GM19397 (cell line): ENCODE results near the gene MTCH1.
A peak's percentile ranks its signal among the peaks of the same experiment; 100 is the strongest.

Experiments used
- ATAC-seq: cut with Tn5 transposase; IDR thresholded peaks from one replicate; pipeline ENCODE4 v1.9.1; 2021; ENCODE audit warnings: mild to moderate bottlenecking, moderate library complexity; ENCODE audit not compliant: unreplicated experiment

Gene MTCH1

DNA sequence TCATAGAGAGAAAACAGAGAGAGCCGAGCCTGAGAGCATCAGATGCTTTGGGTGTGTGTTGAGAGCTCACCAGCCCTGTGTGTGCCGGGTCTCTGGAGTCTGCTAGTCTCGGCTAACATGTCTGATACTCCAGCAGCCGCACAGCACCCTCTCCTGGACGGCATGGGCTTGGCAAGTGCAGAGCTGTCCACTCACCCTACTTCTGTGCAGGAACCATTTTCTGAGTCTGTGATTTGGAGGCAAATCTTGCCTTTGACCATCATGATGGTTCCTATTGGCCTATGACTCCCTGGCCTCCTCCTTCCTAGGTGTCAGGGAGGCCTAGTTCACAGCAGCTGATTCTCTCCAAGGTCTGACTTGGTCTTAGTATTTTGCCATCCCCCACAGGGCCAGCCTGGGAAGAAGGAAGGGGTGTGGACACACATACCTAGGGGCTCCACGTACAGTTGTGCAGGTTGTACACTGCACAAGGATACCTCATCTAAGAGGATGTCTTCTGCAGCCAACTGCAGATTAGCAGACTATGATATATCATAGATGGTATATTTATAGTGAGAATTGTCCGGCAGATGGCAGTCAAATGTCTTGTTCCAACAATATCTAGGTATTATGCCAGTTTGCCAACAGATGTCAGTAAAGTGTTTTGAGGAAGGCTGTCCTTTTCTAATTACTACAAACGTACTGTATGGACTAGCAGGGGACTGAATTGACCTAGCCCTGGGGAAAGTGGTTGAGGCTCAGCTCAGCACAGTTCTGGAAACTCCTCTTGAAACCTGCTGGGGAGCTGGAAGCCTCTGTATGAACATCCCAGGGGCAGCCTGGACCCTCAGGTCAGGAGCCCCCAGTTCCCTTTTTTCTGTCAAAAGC lies 32.4 kb upstream of the MTCH1 start:
- ATAC-seq, result peak; percentile 81

DNA sequence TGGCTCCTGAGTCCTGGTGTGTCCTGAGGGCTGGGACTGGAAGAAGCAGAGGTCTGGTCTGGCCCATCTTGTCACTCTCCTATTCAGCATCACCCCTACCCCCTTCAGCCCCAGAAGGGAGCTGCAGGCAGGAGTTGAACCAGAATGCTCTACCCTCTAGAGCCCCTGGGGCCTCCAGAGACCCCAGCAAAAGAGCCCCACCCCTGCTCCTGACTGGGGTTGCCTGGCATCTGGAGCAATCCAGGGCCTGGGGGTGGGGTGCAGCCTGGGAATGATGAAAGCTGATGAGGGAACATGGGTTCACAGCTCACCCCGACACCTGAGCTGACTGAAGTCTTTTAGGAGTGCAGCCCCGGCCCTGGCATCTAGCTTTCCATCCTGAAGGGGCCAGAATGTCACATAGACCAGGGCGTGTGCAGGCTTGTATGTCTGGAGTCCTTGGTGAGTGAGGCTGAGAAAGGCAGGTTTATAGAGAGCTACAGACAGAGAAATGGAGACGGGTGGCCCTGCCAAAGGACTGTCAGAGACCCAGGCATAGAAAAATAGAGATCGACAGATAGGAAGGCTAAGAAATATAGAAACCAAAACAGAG lies 31.7 kb upstream of the MTCH1 start:
- ATAC-seq, result no peak

DNA sequence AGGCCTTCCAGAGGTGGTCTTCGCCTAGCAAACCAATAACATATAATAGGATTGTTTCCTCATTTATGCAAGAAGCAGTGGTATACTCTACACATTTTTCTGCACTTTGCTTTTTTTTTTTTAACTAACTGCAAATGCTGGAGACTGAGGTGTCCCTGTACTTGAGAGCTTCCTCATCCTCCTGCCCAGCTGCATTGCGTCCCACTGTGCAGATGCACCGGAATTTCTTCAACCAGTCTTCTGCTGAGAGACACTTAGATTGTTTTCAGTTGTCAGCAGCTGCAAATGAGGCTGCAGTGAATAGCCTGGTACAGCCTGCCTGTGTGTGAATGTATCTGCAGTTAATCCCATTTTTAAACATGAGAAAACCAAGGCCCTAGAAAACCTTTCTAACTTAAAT lies 31.0 kb upstream of the MTCH1 start:
- ATAC-seq, result no peak

GRCh38 chr6:37015532-37015931 lies 29.5 kb upstream of the MTCH1 start:
- ATAC-seq, result no peak

- no peak for ATAC-seq
Measured at GRCh38 chr6:37014667-37015066, 28.7 kb upstream of the MTCH1 start.

DNA sequence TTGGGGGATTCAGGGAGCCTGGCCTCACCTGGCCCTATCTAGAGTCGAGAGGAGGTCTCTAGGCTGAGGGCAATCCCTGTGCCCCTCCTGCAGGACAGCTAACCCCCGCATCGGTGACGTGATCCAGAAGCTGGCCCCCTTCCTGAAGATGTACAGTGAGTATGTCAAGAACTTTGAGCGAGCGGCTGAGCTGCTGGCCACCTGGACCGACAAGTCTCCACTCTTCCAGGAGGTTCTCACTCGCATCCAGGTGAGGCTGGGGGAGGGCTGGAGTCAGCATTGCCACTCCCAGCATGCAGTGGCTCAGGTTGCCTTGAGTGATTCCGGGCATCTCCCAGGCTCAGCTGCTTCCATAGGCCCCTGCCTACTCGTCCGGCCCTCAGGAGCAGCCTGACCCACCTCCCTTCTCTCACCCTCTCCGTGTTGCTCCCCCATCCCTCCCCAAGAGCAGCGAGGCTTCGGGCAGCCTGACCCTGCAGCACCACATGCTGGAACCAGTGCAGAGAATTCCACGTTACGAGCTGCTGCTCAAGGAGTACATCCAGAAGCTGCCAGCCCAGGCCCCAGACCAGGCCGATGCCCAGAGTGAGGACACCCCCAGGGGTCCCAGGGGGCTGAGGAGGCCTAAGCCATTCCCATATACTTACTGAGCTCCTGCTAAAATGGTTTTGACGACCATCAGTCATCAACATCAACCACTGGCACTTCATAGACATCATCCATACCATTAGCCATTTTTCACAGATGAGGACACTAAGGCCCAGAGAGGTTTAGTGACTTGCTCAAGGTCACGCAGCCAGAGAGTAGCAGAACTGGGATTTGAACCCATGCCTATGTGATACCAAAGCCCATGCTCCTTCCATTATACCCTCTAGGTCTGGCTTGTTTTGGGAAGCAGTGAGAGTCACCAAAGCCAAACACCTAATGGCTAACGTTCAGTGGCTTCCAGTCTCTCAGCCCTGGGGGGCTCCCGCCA lies 27.8 kb upstream of the MTCH1 start:
- ATAC-seq, result no peak

DNA sequence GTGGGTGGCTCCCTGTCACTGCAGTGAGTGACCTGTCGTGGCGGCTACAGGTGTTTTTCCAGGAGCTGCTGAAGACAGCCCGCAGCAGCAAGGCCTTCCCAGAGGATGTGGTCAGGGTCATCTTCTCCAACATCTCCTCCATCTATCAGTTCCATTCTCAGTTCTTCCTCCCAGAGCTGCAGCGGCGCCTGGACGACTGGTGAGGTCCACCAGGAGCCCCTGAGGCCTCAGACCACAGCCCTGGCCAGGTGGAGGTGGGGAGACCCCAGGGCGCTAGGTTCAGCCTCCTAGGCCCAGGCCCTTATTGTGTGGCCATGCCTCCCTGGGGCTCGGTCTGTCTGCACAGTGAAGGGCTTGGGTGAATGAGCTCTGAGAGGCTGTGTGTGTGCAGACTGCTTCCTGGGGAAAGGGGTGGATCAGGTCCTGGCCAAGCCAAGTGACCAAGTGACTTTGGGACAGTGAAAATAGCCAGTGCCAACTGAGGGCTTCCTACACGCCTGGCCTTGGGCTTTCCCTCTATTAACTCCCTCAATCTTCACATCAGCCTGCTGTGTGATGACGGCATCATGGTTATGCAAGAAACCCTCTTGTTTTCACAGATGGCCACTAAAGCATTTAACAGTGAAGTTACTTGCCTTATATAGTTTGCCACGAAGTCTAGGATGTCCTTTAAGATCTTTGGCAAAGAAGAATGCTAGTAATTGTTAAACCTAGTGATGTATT lies 25.8 kb upstream of the MTCH1 start:
- ATAC-seq, result no peak

DNA sequence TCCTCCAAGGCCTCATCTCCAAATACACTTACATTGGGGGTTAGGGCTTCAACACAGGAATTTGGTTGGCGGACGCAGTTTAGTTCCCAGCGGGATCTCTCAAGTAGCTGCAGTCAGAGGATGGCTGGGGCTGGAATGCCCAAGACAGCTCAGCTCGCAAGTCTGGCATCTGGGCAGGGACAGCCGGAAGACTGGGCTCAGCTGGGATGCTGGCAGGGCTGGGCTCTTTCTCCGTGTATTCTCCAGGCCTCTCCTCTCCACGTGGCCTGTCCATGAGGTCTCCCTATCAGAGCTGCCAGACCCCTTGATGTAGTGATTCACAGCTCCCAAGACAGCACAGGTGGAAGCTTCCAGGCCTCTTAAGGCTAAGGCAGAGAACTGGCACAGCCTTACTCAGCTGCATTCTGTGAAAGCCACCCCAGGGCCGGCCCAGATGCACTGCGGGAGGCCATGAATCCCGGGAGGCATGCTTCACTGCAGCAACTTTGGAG lies 24.5 kb upstream of the MTCH1 start:
- no peak for ATAC-seq

DNA sequence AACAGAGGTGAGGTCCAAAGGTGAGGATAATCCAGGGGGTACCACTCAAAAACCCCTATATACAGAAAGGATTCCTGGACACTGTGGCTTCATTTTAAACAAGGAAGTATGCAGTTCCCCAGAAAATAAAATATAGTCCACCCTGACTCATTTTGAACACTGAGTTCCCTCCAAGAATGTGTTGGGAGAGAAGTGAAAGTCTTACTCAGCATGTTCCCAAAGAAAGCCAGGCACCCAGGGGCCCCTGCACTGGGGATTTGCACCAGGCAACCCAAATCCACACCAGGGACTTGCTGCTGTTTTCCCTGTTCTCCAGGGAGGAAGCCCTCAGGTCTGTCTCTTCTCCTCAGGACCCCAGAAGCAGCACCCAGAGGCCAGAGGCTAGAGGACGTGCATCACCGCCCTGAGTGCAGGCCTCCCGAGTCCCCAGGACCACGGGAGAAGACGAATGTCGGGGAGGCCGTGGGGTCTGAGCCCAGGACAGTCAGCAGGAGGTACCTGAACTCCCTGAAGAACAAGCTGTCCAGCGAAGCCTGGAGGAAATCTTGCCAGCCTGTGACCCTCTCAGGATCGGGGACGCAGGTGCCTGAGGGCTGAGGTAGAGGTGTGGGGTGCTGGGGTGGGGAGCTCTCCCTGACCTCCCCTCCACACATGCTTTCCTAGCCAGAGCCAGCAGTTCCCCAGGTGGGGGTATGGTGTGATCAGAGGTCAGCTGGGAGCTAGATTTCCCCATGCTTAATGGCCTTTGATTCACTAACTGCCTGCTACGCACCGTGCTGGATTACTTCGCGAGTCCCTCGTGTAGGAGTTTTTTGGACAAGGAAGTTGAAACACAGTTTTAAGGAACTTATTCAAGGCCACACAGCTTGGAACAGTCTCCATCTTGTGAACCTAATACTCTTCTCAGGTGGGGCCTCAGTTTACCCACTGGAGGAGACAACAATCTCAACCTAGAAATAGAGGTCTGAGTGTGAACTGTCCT lies 22.8 kb upstream of the MTCH1 start:
- no peak for ATAC-seq

DNA sequence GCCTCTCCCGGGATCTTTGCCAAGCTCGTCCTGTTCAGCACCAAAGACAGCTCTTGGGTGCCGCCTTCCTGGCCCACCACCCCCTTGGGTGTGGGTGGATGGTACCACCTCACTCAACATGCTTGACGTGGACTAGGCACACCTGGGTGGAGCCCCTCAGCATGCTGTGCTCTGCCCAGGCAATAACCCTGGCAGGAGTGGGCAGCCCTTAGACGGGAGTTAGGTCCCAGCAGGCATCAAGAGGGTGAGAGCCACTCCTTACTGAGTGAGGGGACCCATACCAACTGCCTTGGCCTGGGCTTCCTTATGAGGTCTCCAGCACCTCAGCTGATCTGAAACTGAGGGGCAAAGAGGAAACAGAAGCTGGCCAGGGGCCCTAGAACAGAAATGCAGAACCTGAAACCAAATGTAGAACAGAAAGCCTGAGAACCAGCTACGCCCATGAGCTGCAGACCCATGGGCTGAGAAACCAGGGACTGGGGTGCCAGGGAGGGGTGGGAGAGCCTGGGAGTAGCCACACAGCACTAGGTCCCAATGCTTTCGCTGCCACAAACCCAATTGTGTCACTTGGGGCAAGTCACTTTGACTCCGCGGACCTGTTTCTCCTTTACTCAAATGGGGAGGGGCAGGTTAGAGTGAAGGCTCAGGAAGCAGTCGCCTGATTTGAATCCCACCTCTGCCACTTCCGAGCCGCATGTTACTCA lies 21.5 kb upstream of the MTCH1 start:
- ATAC-seq, result no peak

DNA sequence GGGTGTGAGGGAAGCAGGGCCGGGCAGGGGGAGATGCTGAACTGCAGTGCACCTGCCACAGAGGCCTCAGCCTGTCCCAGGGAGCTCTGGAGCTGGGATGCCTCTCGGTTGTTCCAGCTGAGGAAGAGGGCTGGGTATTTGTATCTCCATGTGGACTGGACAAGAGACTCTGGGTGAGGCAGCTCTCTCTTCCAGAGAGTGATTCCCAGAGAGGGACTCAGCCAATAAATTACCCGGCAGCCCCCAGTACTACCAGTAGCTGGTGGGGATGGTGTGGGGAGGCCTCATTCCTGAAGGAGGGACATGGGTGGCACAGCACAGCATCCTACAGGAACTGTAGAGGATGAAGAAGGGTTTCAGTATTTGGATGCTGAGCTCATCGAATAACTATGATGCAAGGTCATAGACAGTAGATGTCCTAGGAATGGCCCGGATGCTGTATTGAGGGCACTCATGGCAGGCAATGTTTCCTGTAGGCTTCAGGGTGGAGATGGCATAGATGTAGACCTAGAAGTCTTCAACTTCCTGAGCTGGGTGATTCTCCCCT lies 20.9 kb upstream of the MTCH1 start:
- no peak for ATAC-seq

- peak; percentile 3 for ATAC-seq
Measured at GRCh38 chr6:37005827-37006567, 20.0 kb upstream of the MTCH1 start.

- ATAC-seq, result peak; percentile 53
Measured at GRCh38 chr6:37005061-37005810, 19.2 kb upstream of the MTCH1 start, which contains the start of gene FGD2. Gene FGD2, plus strand, starts transcription at chr6:37005655. Its CDS starts 163 bp downstream, at chr6:37005818.

- no peak for ATAC-seq
Measured at GRCh38 chr6:37004044-37004980, 18.3 kb upstream of the MTCH1 start.

DNA sequence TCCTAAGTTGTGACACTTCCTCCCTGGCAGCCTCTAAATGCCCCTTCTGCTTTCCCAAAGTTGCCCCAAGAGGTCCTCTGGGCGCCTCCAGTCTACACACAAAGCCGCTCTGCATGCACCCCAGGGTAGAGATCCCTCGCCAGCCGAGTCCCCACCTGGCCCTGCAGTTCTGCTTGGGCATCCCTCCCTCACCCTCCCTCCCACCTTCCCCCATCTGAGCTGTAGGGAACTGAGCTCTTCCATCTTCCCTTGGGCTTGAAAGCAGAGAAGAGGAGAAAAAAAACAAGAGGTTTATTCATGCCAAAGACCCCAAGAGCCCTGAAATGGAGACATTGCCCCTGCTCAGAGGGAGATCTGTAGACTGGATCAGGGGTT lies 13.7 kb upstream of the MTCH1 start:
- no peak for ATAC-seq
